Right renal cortex interstitium (tissue), 3 donors: ENCODE measurements around the gene USP6. TPM values are rescaled to one million over a fixed set of nuclear protein-coding genes. Genes with fewer than 3 reads are reported as not detected.

ENCODE experiments used
- polyA plus RNA-seq, 3 donors: library from polyadenylated mRNA; unstranded; fragments of 120-200 nt; gene quantifications; one replicate each; pipeline ENCODE4 v1.2.1, GENCODE V29; 2013; ENCODE audit not compliant: insufficient read length in 3 of 3

USP6 gene
- polyA plus RNA-seq, 3 donors, result 2.0 to 2.8 (median 2.8) TPM

Other genes starting within 250 kb of the USP6 start
- 1 to 10 TPM; 1.2 to 1.4 (median 1.2) TPM for gene C17orf107, start 216.5 kb upstream of the USP6 start, polyA plus RNA-seq
- 1 to 10 TPM; 1.0 to 1.4 (median 1.1) TPM for gene CHRNE, start 212.9 kb upstream of the USP6 start, polyA plus RNA-seq
- 1 to 10 TPM; 1.6 to 2.9 (median 2.4) TPM for gene GP1BA, start 183.8 kb upstream of the USP6 start, polyA plus RNA-seq
- gene SLC25A11, start 176.0 kb upstream of the USP6 start, polyA plus RNA-seq, result 10 to 100 TPM; 66.8 to 79.5 (median 71.7) TPM
- 100 to 1,000 TPM; 136 to 139 (median 137) TPM for gene RNF167, start 175.8 kb upstream of the USP6 start, polyA plus RNA-seq
- 100 to 1,000 TPM; 296 to 397 (median 351) TPM for gene PFN1, start 167.5 kb upstream of the USP6 start, polyA plus RNA-seq
- 10 to 100 TPM; 16.0 to 22.9 (median 16.7) TPM for gene ENO3, start 164.9 kb upstream of the USP6 start, polyA plus RNA-seq
- 100 to 1,000 TPM; 103 to 107 (median 104) TPM for gene SPAG7, start 148.2 kb upstream of the USP6 start, polyA plus RNA-seq
- 10 to 100 TPM; 18.9 to 22.5 (median 22.3) TPM for gene CAMTA2, start 128.4 kb upstream of the USP6 start, polyA plus RNA-seq
- gene INCA1, start 118.5 kb upstream of the USP6 start, polyA plus RNA-seq, result 1 to 10 TPM; 6.0 to 7.8 (median 6.6) TPM
- 10 to 100 TPM; 76.2 to 94.4 (median 92.0) TPM for gene KIF1C, start 118.1 kb upstream of the USP6 start, polyA plus RNA-seq
- gene SLC52A1, start 80.6 kb upstream of the USP6 start, polyA plus RNA-seq, result under 1 TPM; 0.15 to 0.25 (median 0.19) TPM
- 10 to 100 TPM; 14.1 to 16.1 (median 15.2) TPM for gene ZFP3, start 37.6 kb upstream of the USP6 start, polyA plus RNA-seq
- 10 to 100 TPM; 21.1 to 25.2 (median 21.5) TPM for gene ZNF232, start 4.2 kb upstream of the USP6 start, polyA plus RNA-seq
- 10 to 100 TPM; 19.0 to 20.4 (median 20.2) TPM for gene ZNF594, start 75.8 kb downstream of the USP6 start, polyA plus RNA-seq
- 1 to 10 TPM in 2 of 3 donors, under 1 TPM in 1; 0.83 to 1.1 (median 1.0) TPM for gene SCIMP, start 118.8 kb downstream of the USP6 start, polyA plus RNA-seq
- gene RABEP1, start 166.3 kb downstream of the USP6 start, polyA plus RNA-seq, result 10 to 100 TPM; 57.4 to 65.8 (median 64.6) TPM